ENCODE data around the gene HNRNPLL.
"Not testable (repeated sequence)": the region's sequence is repeated elsewhere in the genome, so short reads cannot be mapped to it uniquely, and the experiment has no call there.

HNRNPLL gene

GRCh38 chr2:38619458-38620164, 16.9 kb upstream of the HNRNPLL start:
- DNase-seq (ENCODE audit: low read depth): no peak

- no peak for DNase-seq (ENCODE audit: low read depth)
These were observed 14.6 kb upstream of the HNRNPLL start for GRCh38 chr2:38617301-38617700.

GRCh38 chr2:38615237-38615636, 12.5 kb upstream of the HNRNPLL start:
- DNase-seq (ENCODE audit: low read depth): no peak

GRCh38 chr2:38613849-38614213, 11.1 kb upstream of the HNRNPLL start:
- DNase-seq (ENCODE audit: low read depth): no peak

- DNase-seq (ENCODE audit: low read depth): no peak
These were observed 10.6 kb upstream of the HNRNPLL start for GRCh38 chr2:38613126-38613848.

- no peak for DNase-seq (ENCODE audit: low read depth)
These were observed 8.4 kb upstream of the HNRNPLL start for GRCh38 chr2:38610851-38611801.

- DNase-seq (ENCODE audit: low read depth): not testable (repeated sequence)
These were observed 6.5 kb upstream of the HNRNPLL start for GRCh38 chr2:38609246-38609645.

- DNase-seq (ENCODE audit: low read depth): no peak
These were observed 6.0 kb upstream of the HNRNPLL start for GRCh38 chr2:38608755-38609154.

GRCh38 chr2:38605298-38605830, 2.6 kb upstream of the HNRNPLL start:
- no peak for DNase-seq (ENCODE audit: low read depth)

- no peak for DNase-seq (ENCODE audit: low read depth)
These were observed 918 bp upstream of the HNRNPLL start for GRCh38 chr2:38603402-38604290.

- no peak for DNase-seq (ENCODE audit: low read depth)
These were observed 494 bp downstream of the HNRNPLL start for GRCh38 chr2:38602136-38602731.

GRCh38 chr2:38601463-38602135, 1.1 kb downstream of the HNRNPLL start:
- no peak for DNase-seq (ENCODE audit: low read depth)

- DNase-seq (ENCODE audit: low read depth): no peak
These were observed 1.7 kb downstream of the HNRNPLL start for GRCh38 chr2:38600921-38601455.

- DNase-seq (ENCODE audit: low read depth): no peak
These were observed 2.4 kb downstream of the HNRNPLL start for GRCh38 chr2:38600242-38600891.

- DNase-seq (ENCODE audit: low read depth): no peak
These were observed 3.0 kb downstream of the HNRNPLL start for GRCh38 chr2:38599706-38600105.

GRCh38 chr2:38598991-38599295, 3.8 kb downstream of the HNRNPLL start:
- DNase-seq (ENCODE audit: low read depth): no peak

GRCh38 chr2:38598200-38598990, 4.3 kb downstream of the HNRNPLL start:
- DNase-seq (ENCODE audit: low read depth): no peak

GRCh38 chr2:38597115-38597514, 5.6 kb downstream of the HNRNPLL start:
- DNase-seq (ENCODE audit: low read depth): no peak

- no peak for DNase-seq (ENCODE audit: low read depth)
These were observed 6.5 kb downstream of the HNRNPLL start for GRCh38 chr2:38596229-38596628.

Measured in GM04503 (cell line).